SK-N-SH (cell line): ENCODE data around the gene SDR39U1.

Experiments
- CHD2 ChIP-seq: fragments of 150-350 bp; IDR thresholded peaks from 2 replicates; pipeline ENCODE4 v1.6.1; 2018; ENCODE audit warnings: low read length; ENCODE audit not compliant: partially characterized antibody
- GABPA ChIP-seq: IDR thresholded peaks from 2 replicates; pipeline ENCODE4 v1.4.0; 2012; ENCODE audit warnings: low read depth, mild to moderate bottlenecking
- GATA2 ChIP-seq: sonication (generic); formaldehyde crosslinking; IDR thresholded peaks from 2 replicates; pipeline ENCODE4 v1.5.0; 2020; ENCODE audit warnings: mild to moderate bottlenecking, missing genetic modification reagents
- RAD21 ChIP-seq: IDR thresholded peaks from 2 replicates; pipeline ENCODE4 v1.6.1; 2012; ENCODE audit warnings: mild to moderate bottlenecking, low read length
- SMC3 ChIP-seq: IDR thresholded peaks from 2 replicates; pipeline ENCODE4 v1.6.1; 2012; ENCODE audit warnings: low read depth, low read length, improper control_type of control experiment
- TF ChIP-seq, protein P1 (sequence below): fragments of 150-350 bp; IDR thresholded peaks from 2 replicates; pipeline ENCODE4 v1.6.1; 2017; ENCODE audit warnings: antibody characterized with exemption, low read length, low read depth, borderline replicate concordance

DNA sequence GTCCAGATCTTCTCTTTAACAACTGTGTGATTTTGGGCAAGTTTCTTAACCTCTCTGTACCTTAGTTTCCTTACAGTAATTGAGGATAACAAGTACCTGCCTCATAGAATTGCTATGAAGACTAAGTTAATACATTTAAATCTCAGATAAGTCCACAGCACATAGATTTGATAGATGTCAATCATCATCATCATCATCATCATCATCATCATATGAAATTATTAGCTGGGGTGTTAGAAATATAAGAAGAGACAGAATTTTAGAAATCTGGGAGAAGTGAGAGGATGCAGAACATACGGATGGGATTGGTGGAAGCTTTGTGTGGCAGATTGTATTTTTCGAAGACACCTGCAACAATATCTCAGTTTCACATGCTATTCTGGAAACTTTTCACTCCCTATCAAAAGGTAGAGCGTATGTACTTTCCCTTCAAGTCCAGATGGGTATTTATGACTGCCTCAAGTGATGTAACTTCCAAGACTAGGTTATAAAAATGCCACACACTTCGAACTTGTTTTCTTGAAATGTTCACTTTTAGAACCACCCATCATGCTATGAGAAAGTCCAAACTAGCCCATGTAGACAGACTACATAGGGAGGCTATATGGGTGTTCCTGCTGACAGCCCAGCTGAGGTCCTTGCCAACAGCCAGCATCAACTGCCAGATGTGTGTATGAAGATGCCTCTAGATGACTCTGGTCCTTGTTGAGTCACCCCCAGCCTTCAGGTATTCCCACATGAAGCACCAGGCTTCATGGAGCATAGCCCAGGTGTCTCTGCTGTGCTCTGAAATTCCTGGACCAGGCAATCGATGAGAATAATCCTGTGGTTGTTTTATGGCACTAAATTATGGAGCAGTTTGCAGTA is 20.7 kb upstream of the SDR39U1 start:
- no peak for TF ChIP-seq GABPA
- TF ChIP-seq, protein P1, sequence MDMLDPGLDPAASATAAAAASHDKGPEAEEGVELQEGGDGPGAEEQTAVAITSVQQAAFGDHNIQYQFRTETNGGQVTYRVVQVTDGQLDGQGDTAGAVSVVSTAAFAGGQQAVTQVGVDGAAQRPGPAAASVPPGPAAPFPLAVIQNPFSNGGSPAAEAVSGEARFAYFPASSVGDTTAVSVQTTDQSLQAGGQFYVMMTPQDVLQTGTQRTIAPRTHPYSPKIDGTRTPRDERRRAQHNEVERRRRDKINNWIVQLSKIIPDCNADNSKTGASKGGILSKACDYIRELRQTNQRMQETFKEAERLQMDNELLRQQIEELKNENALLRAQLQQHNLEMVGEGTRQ: no peak
- no peak for TF ChIP-seq GATA2 (CRISPR knock-in tag)
- TF ChIP-seq RAD21: no peak
- no peak for TF ChIP-seq CHD2
- no peak for TF ChIP-seq SMC3
